WTC11 (cell line): ENCODE measurements around the gene DCHS2. TPM values are rescaled to one million over a fixed set of nuclear protein-coding genes. Genes with fewer than 3 reads are reported as not detected.

Source experiments
- ATAC-seq: fragments of 200-7000 bp; cut with Tn5 transposase; 2 replicates; pipeline ENCODE4 v1.10.0; 2021; ENCODE audit warnings: mild to moderate bottlenecking, moderate library complexity
- CTCF ChIA-PET: fragments of 300-600 bp; sonication (Branson Sonifier 250); formaldehyde crosslinking; loops from one replicate; lab custom pipeline; 2021; ENCODE audit warnings: antibody characterized with exemption; lab: Charles Lee
- POLR2A ChIA-PET: fragments of 350-600 bp; sonication (Branson Sonifier 250); formaldehyde crosslinking; loops from one replicate; lab custom pipeline; 2021; ENCODE audit warnings: antibody characterized with exemption; lab: Charles Lee
- DNase-seq: peaks from one replicate; pipeline ENCODE4 v3.0.0; 2021; ENCODE audit warnings: low spot score
- H3K27ac Mint-ChIP-seq: 2 replicates; pipeline ENCODE4 v1.8.0; 2021; ENCODE audit warnings: mixed read lengths
- H3K27me3 Mint-ChIP-seq: 2 replicates; pipeline ENCODE4 v1.8.0; 2021; ENCODE audit warnings: low read depth, mild to moderate bottlenecking, moderate library complexity, mixed read lengths
- H3K36me3 Mint-ChIP-seq: 2 replicates; pipeline ENCODE4 v1.8.0; 2021; ENCODE audit warnings: mixed read lengths
- H3K4me1 Mint-ChIP-seq: 2 replicates; pipeline ENCODE4 v1.8.0; 2022; ENCODE audit warnings: mixed read lengths
- H3K4me3 Mint-ChIP-seq: 2 replicates; pipeline ENCODE4 v1.8.0; 2021; ENCODE audit warnings: mild to moderate bottlenecking, moderate library complexity, mixed read lengths
- H3K9me3 Mint-ChIP-seq: 2 replicates; pipeline ENCODE4 v1.8.0; 2021; ENCODE audit warnings: mixed read lengths
- AFF4 ChIP-seq: sonication (generic); formaldehyde crosslinking; IDR thresholded peaks from 2 replicates; pipeline ENCODE4 v1.8.1; 2023; ENCODE audit warnings: mild to moderate bottlenecking, missing genetic modification reagents, borderline replicate concordance
- ARID4B ChIP-seq: sonication (generic); formaldehyde crosslinking; IDR thresholded peaks from 2 replicates; pipeline ENCODE4 v1.8.0; 2023; ENCODE audit warnings: missing genetic modification reagents, mild to moderate bottlenecking, borderline replicate concordance
- CREM ChIP-seq: sonication (generic); formaldehyde crosslinking; IDR thresholded peaks from 2 replicates; pipeline ENCODE4 v1.8.1; 2022; ENCODE audit warnings: mild to moderate bottlenecking, missing genetic modification reagents, moderate library complexity
- FOXP1 ChIP-seq: sonication (generic); formaldehyde crosslinking; IDR thresholded peaks from 2 replicates; pipeline ENCODE4 v1.8.0; 2022; ENCODE audit warnings: missing genetic modification reagents, mild to moderate bottlenecking, moderate library complexity, borderline replicate concordance
- JAZF1 ChIP-seq: fragments of 250-450 bp; sonication (Bioruptor Pico); IDR thresholded peaks from 2 replicates; pipeline ENCODE4 v1.9.0; 2021; ENCODE audit warnings: moderate library complexity, mild to moderate bottlenecking, inconsistent platforms
- KAT7 ChIP-seq: sonication (generic); formaldehyde crosslinking; IDR thresholded peaks from 2 replicates; pipeline ENCODE4 v1.8.1; 2023; ENCODE audit warnings: missing genetic modification reagents, mild to moderate bottlenecking, borderline replicate concordance
- MXD4 ChIP-seq: fragments of 250-450 bp; sonication (Bioruptor Pico); IDR thresholded peaks from 2 replicates; pipeline ENCODE4 v1.8.0; 2021; ENCODE audit warnings: mild to moderate bottlenecking, moderate library complexity, borderline replicate concordance
- NR3C1 ChIP-seq: sonication (generic); formaldehyde crosslinking; conservative IDR thresholded peaks from 2 replicates; pipeline ENCODE4 v1.8.1; 2023; ENCODE audit warnings: low read depth, mild to moderate bottlenecking, missing genetic modification reagents
- RELA ChIP-seq: sonication (generic); formaldehyde crosslinking; IDR thresholded peaks from 2 replicates; pipeline ENCODE4 v1.8.1; 2022; ENCODE audit warnings: missing genetic modification reagents, mild to moderate bottlenecking, borderline replicate concordance
- RORB ChIP-seq: fragments of 250-450 bp; sonication (Bioruptor Pico); IDR thresholded peaks from 2 replicates; pipeline ENCODE4 v1.9.0; 2021; ENCODE audit warnings: mild to moderate bottlenecking
- SMAD3 ChIP-seq: sonication (generic); formaldehyde crosslinking; IDR thresholded peaks from 2 replicates; pipeline ENCODE4 v1.8.0; 2022; ENCODE audit warnings: missing genetic modification reagents, mild to moderate bottlenecking, borderline replicate concordance
- TEAD4 ChIP-seq: sonication (generic); formaldehyde crosslinking; IDR thresholded peaks from 2 replicates; pipeline ENCODE4 v1.8.0; 2022; ENCODE audit warnings: mild to moderate bottlenecking, missing genetic modification reagents
- TP53 ChIP-seq: sonication (generic); formaldehyde crosslinking; IDR thresholded peaks from 2 replicates; pipeline ENCODE4 v1.8.1; 2023; ENCODE audit warnings: mild to moderate bottlenecking, missing genetic modification reagents
- ZNF138 ChIP-seq: sonication (generic); formaldehyde crosslinking; conservative IDR thresholded peaks from 2 replicates; pipeline ENCODE4 v1.8.1; 2022; ENCODE audit warnings: mild to moderate bottlenecking, moderate library complexity, missing genetic modification reagents
- ZNF219 ChIP-seq: sonication (generic); formaldehyde crosslinking; IDR thresholded peaks from 2 replicates; pipeline ENCODE4 v1.8.0; 2023; ENCODE audit warnings: missing genetic modification reagents, mild to moderate bottlenecking, borderline replicate concordance
- ZNF416 ChIP-seq: fragments of 250-450 bp; sonication (Bioruptor Pico); IDR thresholded peaks from 2 replicates; pipeline ENCODE4 v1.9.0; 2021; ENCODE audit warnings: mild to moderate bottlenecking, inconsistent platforms
- total RNA-seq: library from RNA; stranded (reverse); gene quantifications from 3 replicates; pipeline ENCODE4 v1.2.3, GENCODE V29; 2021
- TF ChIP-seq, protein P1 (sequence below): sonication (generic); formaldehyde crosslinking; IDR thresholded peaks from 2 replicates; pipeline ENCODE4 v1.8.1; 2023; ENCODE audit warnings: mild to moderate bottlenecking, missing genetic modification reagents
- TF ChIP-seq, protein P2 (sequence below): fragments of 250-450 bp; sonication (Bioruptor Pico); conservative IDR thresholded peaks from 2 replicates; pipeline ENCODE4 v1.9.0; 2021; ENCODE audit warnings: mild to moderate bottlenecking
- TF ChIP-seq, protein P3 (sequence below): sonication (generic); formaldehyde crosslinking; IDR thresholded peaks from 2 replicates; pipeline ENCODE4 v1.8.1; 2023; ENCODE audit warnings: mild to moderate bottlenecking, missing genetic modification reagents, moderate library complexity

Gene DCHS2
- total RNA-seq, 1 experiment from 2014 or later = 1.3 TPM

DNA sequence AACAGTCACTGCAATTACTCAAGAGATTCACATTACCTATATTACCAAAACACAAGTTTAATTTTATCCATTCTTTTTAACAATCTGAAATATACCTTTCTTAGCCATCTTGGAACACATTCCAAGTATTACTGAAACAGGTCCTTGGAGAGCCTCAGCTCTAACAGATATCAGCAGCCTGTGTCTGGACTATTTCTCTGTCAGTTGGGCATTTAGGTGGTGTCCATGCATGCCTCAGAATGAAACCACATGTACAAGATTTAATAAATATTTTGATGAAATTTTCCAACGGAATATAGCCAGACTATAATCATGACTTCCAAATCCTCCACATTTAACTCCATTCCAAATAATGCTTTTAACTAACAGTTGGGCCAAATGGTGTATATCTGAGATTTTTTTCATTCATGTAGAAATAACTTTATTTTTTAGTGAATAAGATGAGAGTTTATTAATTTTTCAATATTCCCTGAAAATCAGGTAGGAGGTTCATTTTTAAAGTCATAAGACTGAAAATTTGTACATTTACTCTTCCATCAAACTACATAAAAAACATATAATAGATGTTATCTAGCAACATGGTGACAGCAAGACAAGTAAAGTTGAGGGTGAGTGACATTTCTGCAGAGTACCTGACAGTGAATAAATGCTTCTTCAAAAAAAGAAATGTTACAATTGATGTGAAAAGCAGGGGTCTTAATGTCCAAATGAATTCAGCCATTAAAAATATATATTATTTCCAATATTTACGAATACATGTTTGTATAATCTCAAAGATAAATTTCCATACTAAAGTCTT lies 174.2 kb downstream of the DCHS2 start:
- Mint-ChIP-seq H3K36me3 (no peaks in the 10 kb centered on the region; the same call in 1 of the 2 replicates), H3K4me3 (no peak overlapping the region), H3K27ac (no peak overlapping the region), H3K9me3 (peaks cover 11% of the 10 kb centered on the region)
- DNase-seq = no peak
- ATAC-seq = no peak
- no peak for TF ChIP-seq ZNF416 (CRISPR knock-in tag)
- TF ChIP-seq CREM = no peak
- no peak for TF ChIP-seq MXD4 (CRISPR knock-in tag)
- no peak for TF ChIP-seq KAT7
- TF ChIP-seq, protein P1, sequence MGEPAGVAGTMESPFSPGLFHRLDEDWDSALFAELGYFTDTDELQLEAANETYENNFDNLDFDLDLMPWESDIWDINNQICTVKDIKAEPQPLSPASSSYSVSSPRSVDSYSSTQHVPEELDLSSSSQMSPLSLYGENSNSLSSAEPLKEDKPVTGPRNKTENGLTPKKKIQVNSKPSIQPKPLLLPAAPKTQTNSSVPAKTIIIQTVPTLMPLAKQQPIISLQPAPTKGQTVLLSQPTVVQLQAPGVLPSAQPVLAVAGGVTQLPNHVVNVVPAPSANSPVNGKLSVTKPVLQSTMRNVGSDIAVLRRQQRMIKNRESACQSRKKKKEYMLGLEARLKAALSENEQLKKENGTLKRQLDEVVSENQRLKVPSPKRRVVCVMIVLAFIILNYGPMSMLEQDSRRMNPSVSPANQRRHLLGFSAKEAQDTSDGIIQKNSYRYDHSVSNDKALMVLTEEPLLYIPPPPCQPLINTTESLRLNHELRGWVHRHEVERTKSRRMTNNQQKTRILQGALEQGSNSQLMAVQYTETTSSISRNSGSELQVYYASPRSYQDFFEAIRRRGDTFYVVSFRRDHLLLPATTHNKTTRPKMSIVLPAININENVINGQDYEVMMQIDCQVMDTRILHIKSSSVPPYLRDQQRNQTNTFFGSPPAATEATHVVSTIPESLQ = no peak
- no peak for TF ChIP-seq ZNF219
- TF ChIP-seq AFF4 (CRISPR knock-in tag) = no peak
- TF ChIP-seq TP53 (CRISPR knock-in tag) = no peak
- no peak for TF ChIP-seq ZNF138 (CRISPR knock-in tag)
- no peak for TF ChIP-seq ARID4B (CRISPR knock-in tag)
- TF ChIP-seq, all 79 proteins: peak for 0
- ChIA-PET POLR2A (no interaction called here), CTCF (no interaction called here)
- Mint-ChIP-seq H3K27me3 (no peaks in the 10 kb centered on the region; the same call in 1 of the 2 replicates), H3K4me1 (peaks cover 13% of the 10 kb centered on the region)

- ChIA-PET POLR2A (no interaction called here), CTCF (no interaction called here)
- Mint-ChIP-seq H3K27ac (no peak overlapping the region), H3K9me3 (peaks cover 11% of the 10 kb centered on the region), H3K4me1 (peaks cover 13% of the 10 kb centered on the region), H3K36me3 (no peaks in the 10 kb centered on the region; the same call in 1 of the 2 replicates), H3K4me3 (no peak overlapping the region), H3K27me3 (no peaks in the 10 kb centered on the region; the same call in 1 of the 2 replicates)
- ATAC-seq (no peak), DNase-seq (no peak)
- TF ChIP-seq TEAD4 (CRISPR knock-in tag) (no peak), NR3C1 (no peak), RELA (no peak), RORB (CRISPR knock-in tag) (no peak), FOXP1 (CRISPR knock-in tag) (no peak), SMAD3 (CRISPR knock-in tag) (no peak), JAZF1 (no peak)
- TF ChIP-seq, protein P2, sequence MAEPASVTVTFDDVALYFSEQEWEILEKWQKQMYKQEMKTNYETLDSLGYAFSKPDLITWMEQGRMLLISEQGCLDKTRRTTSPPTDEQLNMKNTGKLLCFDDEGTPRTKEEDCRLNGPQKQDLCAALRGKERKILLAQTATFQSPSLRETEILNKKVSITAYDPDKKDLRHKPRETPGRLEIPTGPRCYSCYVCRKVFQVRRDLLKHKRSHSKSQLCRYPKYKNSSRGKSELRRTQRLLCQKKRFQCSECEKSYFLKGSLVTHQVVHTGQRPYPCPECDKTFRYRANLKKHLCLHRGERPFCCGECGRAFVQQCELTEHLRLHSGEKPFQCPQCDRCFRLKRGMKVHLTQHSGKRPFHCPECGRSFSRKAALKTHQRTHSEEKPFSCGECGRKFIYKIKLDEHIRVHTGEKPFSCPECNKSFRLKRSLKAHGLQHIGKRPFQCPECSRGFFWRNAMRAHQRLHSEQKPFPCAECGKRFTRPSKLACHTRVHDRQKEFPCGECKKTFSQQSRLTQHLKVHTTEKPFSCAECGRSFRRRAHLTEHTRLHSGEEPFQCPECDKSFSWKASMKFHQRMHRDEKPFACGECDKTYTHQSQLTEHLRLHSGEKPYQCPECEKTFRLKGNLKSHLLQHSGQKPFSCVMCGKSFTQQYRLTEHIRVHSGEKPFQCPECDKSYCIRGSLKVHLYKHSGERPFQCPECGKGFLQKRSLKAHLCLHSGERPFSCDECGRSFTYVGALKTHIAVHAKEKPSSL (CRISPR knock-in tag) = no peak
- TF ChIP-seq, protein P3, sequence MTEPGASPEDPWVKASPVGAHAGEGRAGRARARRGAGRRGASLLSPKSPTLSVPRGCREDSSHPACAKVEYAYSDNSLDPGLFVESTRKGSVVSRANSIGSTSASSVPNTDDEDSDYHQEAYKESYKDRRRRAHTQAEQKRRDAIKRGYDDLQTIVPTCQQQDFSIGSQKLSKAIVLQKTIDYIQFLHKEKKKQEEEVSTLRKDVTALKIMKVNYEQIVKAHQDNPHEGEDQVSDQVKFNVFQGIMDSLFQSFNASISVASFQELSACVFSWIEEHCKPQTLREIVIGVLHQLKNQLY (CRISPR knock-in tag) = no peak
- TF ChIP-seq, protein P1 = no peak
These were observed 175.9 kb downstream of the DCHS2 start for GRCh38 chr4:154315741-154316140.
